ENCODE results near the gene PCDHGA12. TPM values are rescaled to one million over a fixed set of nuclear protein-coding genes. Genes with fewer than 3 reads are reported as not detected.
"Not testable (repeated sequence)": the region's sequence is repeated elsewhere in the genome, so short reads cannot be mapped to it uniquely, and the experiment has no call there.

Gene PCDHGA12
- total RNA-seq, 2 donors from 2014 or later, result 1.4 to 4.1 TPM

- no peak overlapping the region for H3K27ac Mint-ChIP-seq
- DNase-seq, result no peak
- no peaks in the 10 kb centered on the region for H3K27me3 ChIP-seq (ENCODE audit: control insufficient read depth, insufficient read depth, low read length, poor library complexity, severe bottlenecking)
- peaks cover 9% of the 10 kb centered on the region for H3K27me3 Mint-ChIP-seq (ENCODE audit: insufficient read depth)
- peaks cover 89% of the 10 kb centered on the region for H3K9me3 Mint-ChIP-seq
- H3K4me3 ChIP-seq (ENCODE audit: low read length), result no peak overlapping the region
- H3K36me3 Mint-ChIP-seq (ENCODE audit: low read depth), result peaks cover 63% of the 10 kb centered on the region
- no peak overlapping the region for H3K4me3 Mint-ChIP-seq
- peaks cover 66% of the 10 kb centered on the region for H3K9me3 ChIP-seq (ENCODE audit: control insufficient read depth, low read length)
- 94 to 97% methylated on average over 19 to 21 of the region's 21 CpGs for WGBS, 2 experiments (ENCODE audit: insufficient coverage in 1 of 2, insufficient read length in 1 of 2)
- no peak overlapping the region for H3K9ac ChIP-seq (ENCODE audit: extremely low read depth, low read length, poor library complexity, severe bottlenecking)
- no peaks in the 10 kb centered on the region for H3K4me1 Mint-ChIP-seq
- no peak for TF ChIP-seq CTCF (conservative IDR thresholded peaks at IDR 0.05)
- no peaks in the 10 kb centered on the region for H3K36me3 ChIP-seq (ENCODE audit: control insufficient read depth, insufficient read depth, low read length)
- H3K4me1 ChIP-seq (ENCODE audit: control insufficient read depth, insufficient read depth, low read length), result no peaks in the 10 kb centered on the region
- H3K27ac ChIP-seq (ENCODE audit: low read depth, low read length), result no peak overlapping the region
These were observed 37.0 kb upstream of the PCDHGA12 start for GRCh38 chr5:141393267-141393666.

- not testable (repeated sequence) for DNase-seq; H3K9ac ChIP-seq (ENCODE audit: extremely low read depth, low read length, poor library complexity, severe bottlenecking); H3K36me3 ChIP-seq (ENCODE audit: control insufficient read depth, insufficient read depth, low read length); H3K4me3 Mint-ChIP-seq; H3K27me3 ChIP-seq (ENCODE audit: control insufficient read depth, insufficient read depth, low read length, poor library complexity, severe bottlenecking); H3K27me3 Mint-ChIP-seq (ENCODE audit: insufficient read depth); H3K4me3 ChIP-seq (ENCODE audit: low read length); H3K27ac ChIP-seq (ENCODE audit: low read depth, low read length); H3K4me1 ChIP-seq (ENCODE audit: control insufficient read depth, insufficient read depth, low read length); H3K4me1 Mint-ChIP-seq; H3K27ac Mint-ChIP-seq
- Mint-ChIP-seq H3K36me3 (ENCODE audit: low read depth) (peaks cover 60% of the 10 kb centered on the region), H3K9me3 (peaks cover 89% of the 10 kb centered on the region)
- WGBS, 2 experiments (ENCODE audit: insufficient coverage in 1 of 2, insufficient read length in 1 of 2), result 92 to 98% methylated on average over 24 to 41 of the region's 53 CpGs
- H3K9me3 ChIP-seq (ENCODE audit: control insufficient read depth, low read length), result peaks cover 71% of the 10 kb centered on the region
These were observed 35.7 kb upstream of the PCDHGA12 start for GRCh38 chr5:141394401-141395187.

- H3K9ac ChIP-seq (ENCODE audit: extremely low read depth, low read length, poor library complexity, severe bottlenecking); H3K27me3 Mint-ChIP-seq (ENCODE audit: insufficient read depth); H3K4me1 Mint-ChIP-seq; H3K27ac ChIP-seq (ENCODE audit: low read depth, low read length); H3K36me3 ChIP-seq (ENCODE audit: control insufficient read depth, insufficient read depth, low read length); H3K4me1 ChIP-seq (ENCODE audit: control insufficient read depth, insufficient read depth, low read length); H3K27me3 ChIP-seq (ENCODE audit: control insufficient read depth, insufficient read depth, low read length, poor library complexity, severe bottlenecking); DNase-seq: not testable (repeated sequence)
- Histone ChIP-seq H3K4me3 (ENCODE audit: low read length) (peak within 1 kb of the TSS; percentile 0), H3K9me3 (ENCODE audit: control insufficient read depth, low read length) (peaks cover 61% of the 10 kb centered on the region)
- Mint-ChIP-seq H3K9me3 (peaks cover 83% of the 10 kb centered on the region), H3K27ac (peak within 1 kb of the TSS; percentile 64), H3K36me3 (ENCODE audit: low read depth) (peaks cover 51% of the 10 kb centered on the region), H3K4me3 (peak within 1 kb of the TSS; percentile 64)
- peak; percentile 79 for TF ChIP-seq CTCF (conservative IDR thresholded peaks at IDR 0.05)
- 80 to 90% methylated on average over 9 to 19 of the region's 43 CpGs for WGBS, 2 experiments (ENCODE audit: insufficient coverage in 1 of 2, insufficient read length in 1 of 2)
These were observed 32.4 kb upstream of the PCDHGA12 start, which contains the start of gene PCDHGB5 for GRCh38 chr5:141397756-141398551. PCDHGB5 (plus strand) TSS chr5:141397947; CDS start chr5:141398128, 181 bp downstream.
